T-cell (primary cell): ENCODE results near the gene COL25A1. TPM values are rescaled to one million over a fixed set of nuclear protein-coding genes. Genes with fewer than 3 reads are reported as not detected.

ENCODE experiments used
- ATAC-seq, 4 experiments: fragments of 200-7000 bp in 3 of 4; fragments of 150-1000 bp in 1 of 4; cut with Tn5 transposase; replicated peaks in 1 of 4; 1 replicate in 3 of 4; 2 replicates in 1 of 4; pipeline ENCODE4 v1.10.0; 2021; ENCODE audit warnings: moderate library complexity in 3 of 4, mild to moderate bottlenecking in 2 of 4, moderate number of reproducible peaks in 1 of 4
- CTCF ChIA-PET, 2 donors: fragments of 300-600 bp; sonication (Branson Sonifier 250); formaldehyde crosslinking; loops; one replicate each; lab custom pipeline; 2022; ENCODE audit warnings: antibody characterized with exemption in 2 of 2; lab: Charles Lee
- POLR2A ChIA-PET, 2 donors: fragments of 300-600 bp; sonication (Branson Sonifier 250); formaldehyde crosslinking; loops; one replicate each; lab custom pipeline; 2022; ENCODE audit warnings: antibody characterized with exemption in 2 of 2; lab: Charles Lee
- DNase-seq, 35 experiments: peaks; one replicate each; pipeline versions ENCODE4 v3.0.0 to v3.0.0-alpha.2; 2013 to 2023
- H3K27ac ChIP-seq: one replicate; pipeline ENCODE4 v1.5.1; 2013; ENCODE audit warnings: low read length
- H3K27me3 ChIP-seq, 2 experiments: replicated peaks in 1 of 2; 1 replicate in 1 of 2; 2 replicates in 1 of 2; pipeline versions ENCODE4 v1.6.1 to v1.7.0; 2013; ENCODE audit warnings: low read length in 1 of 2, mixed read lengths in 1 of 2; ENCODE audit not compliant: control insufficient read depth in 2 of 2, insufficient read depth in 2 of 2; ENCODE audit errors: extremely low read depth in 1 of 2
- H3K36me3 ChIP-seq, 2 donors: 1 replicate in 1 of 2; 2 replicates in 1 of 2; pipeline versions ENCODE4 v1.6.1 to v1.7.0; 2013; ENCODE audit warnings: low read length in 1 of 2; ENCODE audit not compliant: control insufficient read depth in 2 of 2, insufficient read depth in 1 of 2; ENCODE audit errors: extremely low read depth in 1 of 2
- H3K4me1 ChIP-seq, 2 experiments: 1 replicate in 1 of 2; 2 replicates in 1 of 2; pipeline versions ENCODE4 v1.6.1 to v1.7.0; 2013; ENCODE audit warnings: low read length in 2 of 2, mixed read lengths in 1 of 2; ENCODE audit not compliant: insufficient read depth in 2 of 2, control insufficient read depth in 1 of 2; ENCODE audit errors: extremely low read depth in 1 of 2
- H3K4me3 ChIP-seq, 2 donors: 1 replicate in 1 of 2; 2 replicates in 1 of 2; pipeline versions ENCODE4 v1.5.1 to v1.7.0; 2013; ENCODE audit warnings: mild to moderate bottlenecking in 2 of 2, low read length in 1 of 2, moderate library complexity in 1 of 2; ENCODE audit not compliant: control insufficient read depth in 1 of 2; ENCODE audit errors: extremely low read depth in 1 of 2
- H3K9me3 ChIP-seq: 2 replicates; pipeline ENCODE4 v1.7.0; 2013
- H3K27ac Mint-ChIP-seq, 2 donors: one replicate each; pipeline ENCODE4 v1.8.0; 2020 to 2021; ENCODE audit warnings: mild to moderate bottlenecking in 2 of 2, mixed read lengths in 2 of 2
- H3K27me3 Mint-ChIP-seq, 2 donors: one replicate each; pipeline ENCODE4 v1.8.0; 2021 to 2022; ENCODE audit warnings: mixed read lengths in 2 of 2
- H3K36me3 Mint-ChIP-seq: one replicate; pipeline ENCODE4 v1.8.0; 2021; ENCODE audit warnings: mixed read lengths
- H3K4me1 Mint-ChIP-seq, 3 donors: one replicate each; pipeline ENCODE4 v1.8.0; 2020 to 2022; ENCODE audit warnings: mixed read lengths in 3 of 3, mild to moderate bottlenecking in 1 of 3
- H3K4me3 Mint-ChIP-seq, 3 donors: one replicate each; pipeline ENCODE4 v1.8.0; 2020 to 2022; ENCODE audit warnings: mild to moderate bottlenecking in 3 of 3, mixed read lengths in 3 of 3, moderate library complexity in 3 of 3
- H3K9me3 Mint-ChIP-seq, 3 donors: one replicate each; pipeline ENCODE4 v1.8.0; 2020 to 2022; ENCODE audit warnings: mixed read lengths in 3 of 3
- WGBS: methylation state at CpG from one replicate; pipeline ENCODE4 v1.1.5; 2013; ENCODE audit warnings: missing lambda C conversion rate; ENCODE audit not compliant: insufficient coverage; 5-methylcytosine and 5-hydroxymethylcytosine counted together
- total RNA-seq, 35 experiments: library from RNA in 6 of 35; stranded (reverse) in 6 of 35; fragments of 120-200 nt in 1 of 35; gene quantifications; one replicate each; pipeline versions ENCODE4 v1.2.1 to v1.2.4 and lab custom pipeline; 2013 to 2026

The COL25A1 gene
- total RNA-seq, 5 donors from 2014 or later (not counting 1 experiment from before 2014, with no cell fraction given) = 0.53 to 0.56 TPM; not detected in 3

DNA sequence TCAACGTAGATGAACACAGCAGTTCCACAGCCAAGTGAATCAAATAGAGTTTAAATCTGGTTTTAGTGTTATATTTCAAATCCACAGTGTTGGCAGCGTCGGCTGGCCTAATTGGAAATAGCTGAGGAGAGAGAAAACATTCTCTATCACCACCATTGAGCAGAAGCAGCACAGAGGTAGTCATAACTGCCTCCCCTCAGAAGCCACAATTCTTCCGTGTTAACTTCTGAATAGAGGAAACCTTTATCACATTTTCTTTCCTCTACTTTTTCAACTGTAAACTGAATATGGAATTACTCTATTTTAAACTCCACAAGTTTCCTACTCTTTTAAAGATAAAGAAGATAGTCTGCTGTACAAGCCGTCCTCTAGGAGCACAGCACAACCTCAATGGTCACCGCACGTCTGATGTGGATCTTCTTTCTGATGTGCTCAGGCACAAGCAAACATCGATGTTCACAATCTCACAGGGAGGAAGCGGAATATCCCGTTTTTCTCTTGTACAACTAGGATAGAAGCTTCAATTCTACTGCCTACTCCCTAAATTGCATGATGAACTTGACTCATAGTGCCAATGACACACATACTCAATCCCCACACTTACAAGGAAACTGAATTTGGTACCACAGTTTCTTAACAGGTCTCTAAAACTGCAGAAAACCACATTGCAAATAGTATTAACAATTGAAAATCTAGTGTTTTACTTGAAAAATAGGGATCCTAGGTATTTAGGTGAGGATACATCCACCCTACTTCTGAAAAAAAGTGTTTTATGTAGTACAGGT is 321.8 kb downstream of the COL25A1 start:
- no peaks in the 10 kb centered on the region for H3K9me3 Mint-ChIP-seq
- H3K27me3 Mint-ChIP-seq = no peaks in the 10 kb centered on the region
- H3K27ac Mint-ChIP-seq = no peak overlapping the region
- H3K9me3 ChIP-seq = no peaks in the 10 kb centered on the region
- POLR2A ChIA-PET = no interaction called here
- no peak overlapping the region for H3K4me3 ChIP-seq
- H3K27ac ChIP-seq = no peak overlapping the region
- peaks cover 2 to 14% (median 2%) of the 10 kb centered on the region in 3 donors for H3K4me1 Mint-ChIP-seq
- ATAC-seq (no peak), DNase-seq (no peak)
- H3K4me1 ChIP-seq = peaks cover 0 to 4% of the 10 kb centered on the region in 2 experiments
- H3K36me3 Mint-ChIP-seq = no peaks in the 10 kb centered on the region
- WGBS = 81% methylated on average over 6 of the region's 10 CpGs
- H3K4me3 Mint-ChIP-seq = no peak overlapping the region
- no peaks in the 10 kb centered on the region for H3K27me3 ChIP-seq
- CTCF ChIA-PET = interaction anchor here in 1 of 2 donors (0.5 kb wide), 1 partner anchor 1931 kb away, joined by 3 read pairs; no protein-coding TSS in a partner anchor
- no peaks in the 10 kb centered on the region for H3K36me3 ChIP-seq

DNA sequence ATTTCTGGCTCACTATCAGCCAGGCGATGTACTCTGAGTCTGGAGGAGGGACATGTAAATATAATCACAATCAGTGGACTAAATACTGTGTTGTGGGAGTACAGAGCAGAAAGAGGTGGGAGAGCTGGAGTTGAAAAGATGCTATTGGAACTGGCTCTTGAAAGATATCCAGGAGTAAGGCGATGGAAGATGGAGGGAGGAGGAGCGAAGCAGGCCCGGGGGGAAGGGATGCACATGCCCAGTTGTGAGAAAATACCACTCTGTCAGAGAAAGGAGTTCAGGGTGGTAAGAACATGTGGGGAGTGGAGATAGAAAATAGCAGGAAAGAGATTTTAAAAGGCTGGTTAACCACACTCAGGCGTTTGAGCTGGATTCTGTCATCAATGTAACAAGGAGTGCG is 322.7 kb downstream of the COL25A1 start:
- no peak overlapping the region for H3K4me3 Mint-ChIP-seq
- no peaks in the 10 kb centered on the region for H3K27me3 Mint-ChIP-seq
- peaks cover 2 to 14% (median 2%) of the 10 kb centered on the region in 3 donors for H3K4me1 Mint-ChIP-seq
- Histone ChIP-seq H3K9me3 (no peaks in the 10 kb centered on the region), H3K4me3 (no peak overlapping the region), H3K27me3 (no peaks in the 10 kb centered on the region), H3K4me1 (peaks cover 0 to 4% of the 10 kb centered on the region in 2 experiments), H3K27ac (no peak overlapping the region), H3K36me3 (no peaks in the 10 kb centered on the region)
- ChIA-PET CTCF (no interaction called here), POLR2A (no interaction called here)
- no peaks in the 10 kb centered on the region for H3K9me3 Mint-ChIP-seq
- no peak for DNase-seq
- no peak for ATAC-seq
- no peaks in the 10 kb centered on the region for H3K36me3 Mint-ChIP-seq
- H3K27ac Mint-ChIP-seq = no peak overlapping the region
- WGBS = 64% methylated on average over 5 of the region's 6 CpGs

DNA sequence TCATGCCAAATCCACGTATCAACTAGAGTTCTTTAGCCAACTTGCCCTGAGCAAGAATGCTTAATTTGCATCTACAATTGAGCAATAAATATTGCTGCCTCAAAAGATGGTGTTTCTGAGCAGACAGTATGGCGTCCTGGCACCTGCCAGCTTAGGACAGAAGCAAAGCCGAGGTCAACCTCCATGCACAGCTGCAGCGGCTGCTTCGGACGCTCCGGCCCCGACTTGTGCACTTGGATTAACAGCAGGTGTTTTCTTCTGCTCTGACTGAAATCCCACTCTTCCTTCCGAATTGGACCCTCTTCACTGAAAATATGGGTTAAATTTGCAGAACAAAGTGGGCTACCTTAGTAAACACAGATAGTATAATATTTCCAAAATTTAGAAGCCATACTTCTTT is 324.4 kb downstream of the COL25A1 start:
- no peaks in the 10 kb centered on the region for H3K27me3 ChIP-seq
- H3K9me3 ChIP-seq = no peaks in the 10 kb centered on the region
- H3K36me3 Mint-ChIP-seq = no peaks in the 10 kb centered on the region
- H3K36me3 ChIP-seq = no peaks in the 10 kb centered on the region
- WGBS = 91% methylated on average over 8 of the region's 9 CpGs
- no peaks in the 10 kb centered on the region for H3K9me3 Mint-ChIP-seq
- H3K4me1 ChIP-seq = peaks cover 0 to 10% of the 10 kb centered on the region in 2 experiments
- no peak overlapping the region for H3K4me3 Mint-ChIP-seq
- DNase-seq = no peak
- no peaks in the 10 kb centered on the region for H3K27me3 Mint-ChIP-seq
- no peak overlapping the region for H3K27ac ChIP-seq
- no peak overlapping the region for H3K27ac Mint-ChIP-seq
- POLR2A ChIA-PET = no interaction called here
- CTCF ChIA-PET = no interaction called here
- no peak overlapping the region for H3K4me3 ChIP-seq
- ATAC-seq = no peak
- H3K4me1 Mint-ChIP-seq = peaks cover 9 to 22% (median 9%) of the 10 kb centered on the region in 3 donors

DNA sequence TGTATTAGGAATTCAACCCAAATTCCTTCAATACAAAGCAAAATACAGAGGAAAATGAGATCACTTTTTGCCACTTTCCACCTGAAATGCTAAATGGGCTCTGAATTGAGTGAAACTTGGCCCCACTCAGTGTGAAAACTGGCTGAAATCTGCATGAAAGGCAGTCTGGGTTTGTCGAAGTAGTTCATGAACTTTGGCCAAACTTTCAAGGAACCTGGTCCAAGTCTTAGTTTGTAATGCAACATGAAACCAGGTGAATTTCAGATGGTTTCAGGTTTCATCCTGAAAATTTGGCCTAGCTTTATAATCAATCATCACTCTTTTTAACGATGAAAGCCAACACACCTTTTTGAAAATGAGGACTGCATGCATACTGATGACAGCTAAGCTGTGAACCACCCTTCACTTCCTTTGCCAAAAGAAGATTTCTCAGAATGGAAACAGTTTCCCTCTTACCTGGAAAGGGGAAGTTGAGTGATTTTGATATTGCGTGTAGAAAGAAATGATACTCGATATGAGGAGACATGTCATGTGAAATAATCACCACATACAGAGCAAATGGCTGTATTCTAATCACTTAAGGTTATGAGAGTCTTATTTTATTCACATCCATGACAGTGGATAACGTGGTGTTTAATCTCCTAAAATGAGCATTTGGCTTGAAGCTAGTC is 329.7 kb downstream of the COL25A1 start:
- peaks cover 2 to 16% of the 10 kb centered on the region in 2 experiments for H3K4me1 ChIP-seq
- H3K36me3 ChIP-seq = no peaks in the 10 kb centered on the region
- POLR2A ChIA-PET = no interaction called here
- Mint-ChIP-seq H3K27ac (peak overlapping the region in 1 of 2 donors; percentile 66), H3K9me3 (peaks cover 0 to 11% (median 0%) of the 10 kb centered on the region in 3 donors), H3K4me1 (peaks cover 23 to 31% (median 27%) of the 10 kb centered on the region in 3 donors), H3K36me3 (no peaks in the 10 kb centered on the region), H3K27me3 (no peaks in the 10 kb centered on the region), H3K4me3 (peak overlapping the region in 2 of 3 donors; percentile 12 to 32)
- no peak overlapping the region for H3K4me3 ChIP-seq
- H3K27me3 ChIP-seq = no peaks in the 10 kb centered on the region
- DNase-seq (no peak), ATAC-seq (peak; percentile 24 to 70 (median 44))
- H3K27ac ChIP-seq = no peak overlapping the region
- 40% methylated on average over 1 of the region's 5 CpGs for WGBS
- CTCF ChIA-PET = no interaction called here
- H3K9me3 ChIP-seq = no peaks in the 10 kb centered on the region

DNA sequence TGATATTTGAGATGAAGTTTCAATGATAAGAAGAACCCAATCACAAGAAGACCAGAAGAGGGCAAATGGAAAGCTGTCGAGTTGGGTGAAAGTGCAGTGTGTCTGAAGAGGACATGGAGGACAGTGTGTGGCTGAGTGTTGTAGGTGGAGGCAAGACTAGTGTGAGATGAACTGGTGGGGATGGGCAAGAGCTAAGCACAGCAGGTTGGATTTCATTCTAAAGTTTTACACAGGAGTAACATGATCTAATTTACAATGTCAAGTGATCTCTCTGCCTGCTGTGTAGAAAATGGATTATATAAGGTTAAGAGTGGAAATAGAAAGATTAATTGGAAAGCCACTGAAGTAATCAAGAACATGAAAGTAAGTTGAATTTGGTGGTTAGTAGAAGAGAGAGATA is 331.0 kb downstream of the COL25A1 start:
- Histone ChIP-seq H3K27ac (no peak overlapping the region), H3K9me3 (no peaks in the 10 kb centered on the region), H3K4me1 (peaks cover 2 to 16% of the 10 kb centered on the region in 2 experiments), H3K4me3 (no peak overlapping the region), H3K27me3 (no peaks in the 10 kb centered on the region), H3K36me3 (no peaks in the 10 kb centered on the region)
- Mint-ChIP-seq H3K27me3 (no peaks in the 10 kb centered on the region), H3K4me3 (no peak overlapping the region), H3K9me3 (peaks cover 0 to 11% (median 0%) of the 10 kb centered on the region in 3 donors), H3K27ac (no peak overlapping the region), H3K36me3 (no peaks in the 10 kb centered on the region), H3K4me1 (peaks cover 23 to 31% (median 27%) of the 10 kb centered on the region in 3 donors)
- ChIA-PET POLR2A (no interaction called here), CTCF (no interaction called here)
- WGBS = 13% methylated on average over 1 of the region's 1 CpG
- ATAC-seq (no peak), DNase-seq (no peak)

DNA sequence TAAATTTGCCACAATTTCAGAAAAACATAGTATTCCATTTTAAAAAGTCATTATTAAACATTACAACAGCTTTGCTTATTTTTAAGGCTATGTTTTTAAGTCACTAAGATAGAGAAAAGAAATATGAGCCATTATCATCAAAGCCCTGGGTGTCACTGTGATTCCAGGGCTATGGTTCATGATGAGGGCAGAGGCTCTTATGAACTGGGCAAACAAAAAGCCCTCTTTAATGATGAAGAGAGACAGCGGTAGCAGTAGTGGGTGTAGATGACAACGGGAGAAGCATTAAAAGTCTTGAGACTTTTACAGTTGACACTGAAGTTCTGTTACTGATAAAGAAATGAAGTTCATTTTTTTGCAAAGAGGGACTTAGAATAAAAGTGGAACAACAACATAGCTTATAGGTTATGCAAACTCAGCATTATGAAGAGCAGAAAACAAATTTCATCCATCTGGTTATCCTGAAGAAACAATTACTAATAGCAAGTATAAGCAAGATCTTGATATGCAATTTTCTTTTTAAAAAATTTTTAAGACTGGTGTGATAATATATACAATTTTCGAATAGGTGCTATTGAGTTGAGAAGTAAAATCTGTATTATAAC is 336.9 kb downstream of the COL25A1 start:
- 83% methylated on average over 2 of the region's 3 CpGs for WGBS
- Histone ChIP-seq H3K4me3 (no peak overlapping the region), H3K9me3 (no peaks in the 10 kb centered on the region), H3K27me3 (no peaks in the 10 kb centered on the region), H3K36me3 (no peaks in the 10 kb centered on the region), H3K4me1 (no peaks in the 10 kb centered on the region), H3K27ac (no peak overlapping the region)
- Mint-ChIP-seq H3K9me3 (peaks cover 0 to 11% (median 0%) of the 10 kb centered on the region in 3 donors), H3K27ac (no peak overlapping the region), H3K36me3 (no peaks in the 10 kb centered on the region), H3K4me3 (no peak overlapping the region), H3K27me3 (no peaks in the 10 kb centered on the region), H3K4me1 (no peaks in the 10 kb centered on the region)
- ATAC-seq (no peak), DNase-seq (no peak)
- CTCF ChIA-PET = no interaction called here
- POLR2A ChIA-PET = no interaction called here
